PC-9 (cell line): ENCODE measurements around the gene RNF151. TPM values are rescaled to one million over a fixed set of nuclear protein-coding genes. Genes with fewer than 3 reads are reported as not detected.

Experiments used
- BruUV-seq: library from RNA; stranded (reverse); fragments of 400-500 nt; replicated peaks from 2 replicates; lab custom pipeline; 2021; lab: Mats Ljungman, UMichigan
- CTCF ChIA-PET: fragments of 300-600 bp; sonication (Branson Sonifier 250); formaldehyde crosslinking; loops from one replicate; lab custom pipeline; 2022; ENCODE audit warnings: antibody characterized with exemption; lab: Charles Lee
- POLR2A ChIA-PET: fragments of 300-600 bp; sonication (Branson Sonifier 250); formaldehyde crosslinking; loops from one replicate; lab custom pipeline; 2022; ENCODE audit warnings: antibody characterized with exemption; ENCODE audit not compliant: unreplicated experiment; lab: Charles Lee
- DNase-seq, 2 experiments: peaks; one replicate each; pipeline versions ENCODE4 v3.0.0 to v3.0.0-alpha.2; 2015 to 2022; ENCODE audit warnings: mixed read lengths in 1 of 2
- H2AFZ ChIP-seq: fragments of 200-600 bp; sonication (generic); 2 replicates; pipeline ENCODE4 v1.8.1; 2017; ENCODE audit warnings: antibody characterized with exemption
- H3F3A ChIP-seq: fragments of 200-600 bp; sonication (generic); 2 replicates; pipeline ENCODE4 v1.8.1; 2017; ENCODE audit warnings: antibody characterized with exemption, mild to moderate bottlenecking, low read depth; ENCODE audit not compliant: insufficient read depth
- H3K27ac ChIP-seq: fragments of 200-600 bp; sonication (generic); 2 replicates; pipeline ENCODE4 v1.6.1; 2016; ENCODE audit warnings: mixed run types
- H3K27me3 ChIP-seq: fragments of 200-600 bp; sonication (generic); 2 replicates; pipeline ENCODE4 v1.6.1; 2016; ENCODE audit warnings: low read depth, mixed run types; ENCODE audit not compliant: insufficient read depth
- H3K36me3 ChIP-seq: fragments of 200-600 bp; sonication (generic); 2 replicates; pipeline ENCODE4 v1.6.1; 2016; ENCODE audit warnings: low read depth, mixed run types
- H3K4me1 ChIP-seq: fragments of 200-600 bp; sonication (generic); replicated peaks from 2 replicates; pipeline ENCODE4 v1.6.1; 2016; ENCODE audit warnings: mixed run types; ENCODE audit not compliant: insufficient read depth
- H3K4me2 ChIP-seq: fragments of 200-600 bp; sonication (generic); 2 replicates; pipeline ENCODE4 v1.6.1; 2017; ENCODE audit warnings: mixed run types
- H3K4me3 ChIP-seq: fragments of 200-600 bp; sonication (generic); 2 replicates; pipeline ENCODE4 v1.6.1; 2016; ENCODE audit warnings: mixed run types
- H3K79me2 ChIP-seq: fragments of 200-600 bp; sonication (generic); 2 replicates; pipeline ENCODE4 v1.6.1; 2017; ENCODE audit warnings: low read depth, mixed run types
- H3K9me2 ChIP-seq: fragments of 200-600 bp; sonication (generic); 2 replicates; pipeline ENCODE4 v1.8.1; 2017; ENCODE audit warnings: mild to moderate bottlenecking; ENCODE audit not compliant: insufficient read depth
- H3K9me3 ChIP-seq: fragments of 200-600 bp; sonication (generic); 2 replicates; pipeline ENCODE4 v1.8.1; 2016; ENCODE audit warnings: low read depth; ENCODE audit not compliant: insufficient read depth
- H4K20me1 ChIP-seq: fragments of 200-600 bp; sonication (generic); 2 replicates; pipeline ENCODE4 v1.8.1; 2017; ENCODE audit not compliant: insufficient read depth
- EZH2 ChIP-seq: fragments of 200-600 bp; sonication (generic); IDR thresholded peaks from 2 replicates; pipeline ENCODE4 v1.8.0; 2017; ENCODE audit warnings: antibody characterized with exemption, low read depth
- intact Hi-C: fragments of 100-400 bp; cut with micrococcal nuclease; formaldehyde crosslinking; loops from one replicate; pipeline ENCODE4 v1.10.0; 2022; ENCODE audit not compliant: unreplicated experiment
- total RNA-seq: library from RNA; stranded (reverse); gene quantifications from 2 replicates; pipeline ENCODE4 v1.2.3, GENCODE V29; 2021
- TF ChIP-seq, protein P1 (sequence below): fragments of 200-600 bp; sonication (generic); conservative IDR thresholded peaks from 2 replicates; pipeline ENCODE4 v1.6.1; 2017; ENCODE audit warnings: mixed run types, antibody characterized with exemption, mild to moderate bottlenecking, moderate library complexity

The RNF151 gene
- total RNA-seq, 1 experiment from 2014 or later = not detected

DNA sequence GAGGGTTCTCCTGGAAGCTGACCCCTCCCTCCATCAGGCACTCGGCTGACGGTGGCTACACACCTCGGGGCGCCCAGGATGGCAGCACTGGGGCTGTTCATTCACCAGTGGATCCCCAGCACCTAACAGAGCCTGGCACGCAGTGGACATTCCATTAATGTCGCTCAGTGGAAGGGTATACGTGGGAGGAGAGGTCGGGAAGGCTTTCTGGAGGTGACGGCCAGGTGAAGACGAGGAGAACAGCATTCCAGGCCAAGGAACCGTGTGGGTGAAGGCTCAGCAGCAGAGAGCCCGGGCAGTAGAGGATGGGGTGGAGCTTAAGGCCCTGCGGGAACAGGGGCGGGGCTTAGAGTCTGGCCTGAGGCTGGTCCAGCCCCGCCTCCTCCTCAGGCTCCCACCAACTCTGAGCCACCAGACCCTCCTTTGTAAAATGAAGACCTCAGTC is 45.9 kb upstream of the RNF151 start:
- Histone ChIP-seq H3K9me2 (no peaks in the 10 kb centered on the region), H3K4me1 (peaks cover 16% of the 10 kb centered on the region), H3K79me2 (no peaks in the 10 kb centered on the region), H3K27me3 (peaks cover 35% of the 10 kb centered on the region; the same call in 1 of the 2 replicates), H3K4me2 (peak overlapping the region; percentile 21; the same call in 1 of the 2 replicates), H2AFZ (no peak overlapping the region), H3K27ac (no peak overlapping the region), H3F3A (peaks cover 20% of the 10 kb centered on the region; the same call in 1 of the 2 replicates), H3K4me3 (no peak overlapping the region), H3K36me3 (no peaks in the 10 kb centered on the region), H4K20me1 (no peaks in the 10 kb centered on the region), H3K9me3 (no peaks in the 10 kb centered on the region)
- TF ChIP-seq EZH2 = no peak
- TF ChIP-seq, protein P1, sequence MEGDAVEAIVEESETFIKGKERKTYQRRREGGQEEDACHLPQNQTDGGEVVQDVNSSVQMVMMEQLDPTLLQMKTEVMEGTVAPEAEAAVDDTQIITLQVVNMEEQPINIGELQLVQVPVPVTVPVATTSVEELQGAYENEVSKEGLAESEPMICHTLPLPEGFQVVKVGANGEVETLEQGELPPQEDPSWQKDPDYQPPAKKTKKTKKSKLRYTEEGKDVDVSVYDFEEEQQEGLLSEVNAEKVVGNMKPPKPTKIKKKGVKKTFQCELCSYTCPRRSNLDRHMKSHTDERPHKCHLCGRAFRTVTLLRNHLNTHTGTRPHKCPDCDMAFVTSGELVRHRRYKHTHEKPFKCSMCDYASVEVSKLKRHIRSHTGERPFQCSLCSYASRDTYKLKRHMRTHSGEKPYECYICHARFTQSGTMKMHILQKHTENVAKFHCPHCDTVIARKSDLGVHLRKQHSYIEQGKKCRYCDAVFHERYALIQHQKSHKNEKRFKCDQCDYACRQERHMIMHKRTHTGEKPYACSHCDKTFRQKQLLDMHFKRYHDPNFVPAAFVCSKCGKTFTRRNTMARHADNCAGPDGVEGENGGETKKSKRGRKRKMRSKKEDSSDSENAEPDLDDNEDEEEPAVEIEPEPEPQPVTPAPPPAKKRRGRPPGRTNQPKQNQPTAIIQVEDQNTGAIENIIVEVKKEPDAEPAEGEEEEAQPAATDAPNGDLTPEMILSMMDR = no peak
- intact Hi-C loops = no loop called here
- no TSS peak for BruUV-seq
- CTCF ChIA-PET = no interaction called here
- DNase-seq = peak in 1 of 2 experiments; percentile 48
- POLR2A ChIA-PET = no interaction called here

DNA sequence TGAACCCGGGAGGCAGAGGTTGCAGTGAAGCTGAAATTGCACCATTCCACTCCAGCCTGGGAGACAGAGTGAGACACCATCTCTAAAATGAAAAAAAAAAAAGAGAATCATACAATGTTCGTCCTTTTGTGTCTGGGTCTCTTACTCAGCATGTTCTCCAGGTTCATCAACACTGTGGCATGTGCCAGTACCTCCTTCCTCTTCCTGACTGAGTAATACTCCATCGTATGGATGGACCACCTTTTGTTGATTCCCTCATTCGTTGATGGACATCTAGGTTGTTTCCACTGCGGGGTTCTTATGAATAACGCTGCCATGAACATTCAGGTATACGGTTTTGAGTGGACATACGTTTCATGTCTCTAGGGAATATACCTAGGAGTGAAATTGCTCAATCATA is 44.3 kb upstream of the RNF151 start:
- intact Hi-C loops = no loop called here
- H3F3A ChIP-seq = peaks cover 20% of the 10 kb centered on the region; the same call in 1 of the 2 replicates
- peaks cover 16% of the 10 kb centered on the region for H3K4me1 ChIP-seq
- peaks cover 30% of the 10 kb centered on the region; the same call in 1 of the 2 replicates for H3K27me3 ChIP-seq
- no peaks in the 10 kb centered on the region for H3K9me2 ChIP-seq
- no peak for DNase-seq
- ChIA-PET POLR2A (no interaction called here), CTCF (interaction anchor here (0.6 kb wide), 1 partner anchor 52 kb away, joined by 4 read pairs; no protein-coding TSS in a partner anchor)
- TF ChIP-seq, protein P1 = no peak
- no peak for TF ChIP-seq EZH2
- H2AFZ ChIP-seq = no peak overlapping the region
- H3K4me3 ChIP-seq = no peak overlapping the region
- H3K36me3 ChIP-seq = no peaks in the 10 kb centered on the region
- no TSS peak for BruUV-seq
- H3K27ac ChIP-seq = no peak overlapping the region
- no peak overlapping the region for H3K4me2 ChIP-seq
- H3K9me3 ChIP-seq = no peaks in the 10 kb centered on the region
- no peaks in the 10 kb centered on the region for H3K79me2 ChIP-seq
- H4K20me1 ChIP-seq = no peaks in the 10 kb centered on the region

DNA sequence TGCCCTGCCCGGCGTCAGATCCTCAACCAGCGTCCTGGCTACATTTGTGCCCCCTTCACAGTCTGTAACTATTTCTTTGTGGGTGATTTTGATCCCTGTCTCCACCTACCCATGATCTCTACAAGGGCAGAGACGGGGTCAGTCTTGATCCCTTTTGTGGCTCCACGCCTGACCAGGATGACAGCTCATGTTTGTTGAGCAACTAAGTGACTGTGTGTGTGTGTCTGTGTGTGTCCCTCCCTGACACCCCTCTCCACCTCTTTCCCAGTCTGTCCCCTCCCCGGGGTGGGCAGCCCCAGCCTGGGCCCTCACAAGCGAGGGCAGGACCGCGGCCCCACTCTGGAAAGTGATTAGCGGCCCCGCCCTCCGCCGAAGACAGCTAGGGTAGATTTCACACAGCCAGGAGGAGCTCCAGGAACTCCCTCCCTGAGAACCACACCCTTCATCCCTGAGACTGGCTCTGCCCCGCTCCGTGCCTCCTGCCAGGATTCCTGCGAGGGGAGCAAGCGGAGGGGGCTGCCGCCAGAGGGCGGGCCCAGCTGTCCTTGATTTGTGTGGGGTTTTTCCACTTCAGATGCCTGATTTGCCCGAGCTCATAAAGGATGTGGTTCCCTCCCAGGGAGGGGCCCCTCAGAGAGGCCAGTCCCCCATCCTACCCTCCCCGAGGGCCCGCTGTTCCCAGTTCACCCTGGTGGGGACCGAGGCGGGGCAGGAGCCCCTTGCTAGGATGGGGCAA is 43.2 kb upstream of the RNF151 start:
- ChIA-PET POLR2A (interaction anchor here (0.5 to 0.7 kb wide), 2 partner anchors 97 to 1109 kb away, joined by 4 to 12 read pairs; partner anchors contain the start of genes FAHD1 and HAGH), CTCF (interaction anchor here (0.6 kb wide), 1 partner anchor 59 kb away, joined by 3 read pairs; no protein-coding TSS in a partner anchor)
- H3K9me3 ChIP-seq = no peaks in the 10 kb centered on the region
- H3K27me3 ChIP-seq = peaks cover 30% of the 10 kb centered on the region; the same call in 1 of the 2 replicates
- intact Hi-C loops = no loop called here
- no TSS peak for BruUV-seq
- H3K4me2 ChIP-seq = peak overlapping the region; percentile 48
- no peak overlapping the region for H3K4me3 ChIP-seq
- no peaks in the 10 kb centered on the region for H3K9me2 ChIP-seq
- peak; percentile 70 to 71 for DNase-seq
- no peaks in the 10 kb centered on the region for H3K36me3 ChIP-seq
- no peak overlapping the region for H3K27ac ChIP-seq
- H3K79me2 ChIP-seq = no peaks in the 10 kb centered on the region
- TF ChIP-seq, protein P1 = peak; percentile 42; the same call in 1 of the 2 replicates
- no peak for TF ChIP-seq EZH2
- peaks cover 20% of the 10 kb centered on the region; the same call in 1 of the 2 replicates for H3F3A ChIP-seq
- no peaks in the 10 kb centered on the region for H4K20me1 ChIP-seq
- no peak overlapping the region for H2AFZ ChIP-seq
- peaks cover 16% of the 10 kb centered on the region for H3K4me1 ChIP-seq
